Measurements from ENCODE around the gene LCMT2. TPM values are rescaled to one million over a fixed set of nuclear protein-coding genes. Genes with fewer than 3 reads are reported as not detected.

Gene LCMT2
- total and polyA plus RNA-seq, 10 of the 15 experiments (the other 5 are each of a cell fraction or from before 2014, with no cell fraction given), result 2.1 to 17.2 (median 14.9) TPM

GRCh38 chr15:43330780-43331087 lies 361 bp upstream of the LCMT2 start:
- WGBS (ENCODE audit: insufficient coverage, insufficient replicate concordance, low lambda C conversion rate, missing lambda C conversion rate), result 0% methylated on average over 7 of the region's 7 CpGs
- Histone ChIP-seq H3K27ac (ENCODE audit: control insufficient read depth, insufficient read depth) (peak overlapping the region; percentile 72), H3K36me3 (ENCODE audit: control insufficient read depth in 2 of 2, insufficient read depth in 2 of 2, low read length in 1 of 2) (peaks cover 0 to 11% of the 10 kb centered on the region in 2 experiments; a peak in 2 of 4 replicates), H3K9ac (ENCODE audit: control insufficient read depth, insufficient read depth, low read length) (peak overlapping the region; percentile 81), H2AFZ (ENCODE audit: control insufficient read depth, low read depth, low read length) (peak overlapping the region; percentile 97), H3K79me2 (ENCODE audit: control insufficient read depth, insufficient read depth, low read length) (peaks cover 23% of the 10 kb centered on the region), H3K27me3 (replicated peaks in 1 of 2; ENCODE audit: control insufficient read depth in 2 of 2, insufficient read depth in 2 of 2, low read length in 1 of 2) (no peaks in the 10 kb centered on the region), H4K20me1 (ENCODE audit: control insufficient read depth, insufficient read depth) (no peaks in the 10 kb centered on the region), H3K4me2 (ENCODE audit: control insufficient read depth, insufficient read depth) (peak overlapping the region; percentile 95), H3K9me3 (replicated peaks; ENCODE audit: control insufficient read depth, insufficient read depth, low read length) (no peaks in the 10 kb centered on the region), H3K4me1 (ENCODE audit: control insufficient read depth, insufficient read depth, low read length) (peaks cover 11% of the 10 kb centered on the region), H3K4me3 (peak overlapping the region; percentile 87)
- SMC1A ChIA-PET (ENCODE audit: uncharacterized antibody, unreplicated experiment), result no interaction called here
- RAD21 ChIA-PET (ENCODE audit: unreplicated experiment), result no interaction called here
- intact Hi-C loops (cut with micrococcal nuclease; ENCODE audit: unreplicated experiment) (no loop called here), in situ Hi-C loops (cut with MboI) (no loop called here)
- POLR2A ChIA-PET, result no interaction called here
- FAIRE-seq (no peak), ATAC-seq (peak; percentile 42), DNase-seq (ENCODE audit: low read depth, low spot score) (no peak)
- TSS peak; percentile 91 for BruUV-seq (replicated peaks)
- CTCF ChIA-PET, result interaction anchor here (1.2 to 1.7 kb wide), 2 partner anchors 41 to 105 kb away, joined by 3 to 7 read pairs; no protein-coding TSS in a partner anchor
- TF ChIP-seq IKZF2 (IDR thresholded peaks at IDR 0.05), result peak; percentile 49 to 67; a peak in 2 of 4 replicates
- 0 out of 4 replicates have a peak, but pooled peaks of 1 of the 2 experiments have one; percentile 45 for TF ChIP-seq EP300 (IDR thresholded peaks at IDR 0.05; ENCODE audit: borderline replicate concordance in 1 of 2, control insufficient read depth in 1 of 2, low read depth in 2 of 2, low read length in 2 of 2)
- TF ChIP-seq ZNF274 (IDR thresholded peaks at IDR 0.05; ENCODE audit: insufficient read depth, insufficient read length), result no peak
- 0 out of 2 replicates have a peak, but pooled peaks have one; percentile 3 for TF ChIP-seq CHD2 (IDR thresholded peaks at IDR 0.05; ENCODE audit: borderline replicate concordance, low read depth, low read length)

- SMC1A ChIA-PET (ENCODE audit: uncharacterized antibody, unreplicated experiment), result interaction anchor here (1.4 kb wide), 1 partner anchor 44 kb away, joined by 3 read pairs; no protein-coding TSS in a partner anchor
- peak overlapping the region; percentile 87 for H3K4me3 ChIP-seq
- no peak for DNase-seq (ENCODE audit: low read depth, low spot score)
- POLR2A ChIA-PET, result interaction anchor here (0.6 to 0.8 kb wide), 2 partner anchors 64 to 508 kb away, joined by 3 to 4 read pairs; no protein-coding TSS in a partner anchor
- H3K27ac ChIP-seq (ENCODE audit: control insufficient read depth, insufficient read depth), result peak overlapping the region; percentile 72
- H3K9me3 ChIP-seq (replicated peaks; ENCODE audit: control insufficient read depth, insufficient read depth, low read length), result no peaks in the 10 kb centered on the region
- in situ Hi-C loops (cut with MboI), result no loop called here
- peak overlapping the region; percentile 99 for H3K4me2 ChIP-seq (ENCODE audit: control insufficient read depth, insufficient read depth)
- peak overlapping the region; percentile 55 for H2AFZ ChIP-seq (ENCODE audit: control insufficient read depth, low read depth, low read length)
- BruUV-seq (replicated peaks), result no TSS peak
- WGBS (ENCODE audit: insufficient coverage, insufficient replicate concordance, low lambda C conversion rate, missing lambda C conversion rate), result 45% methylated on average over 38 of the region's 38 CpGs
- peaks cover 11% of the 10 kb centered on the region for H3K4me1 ChIP-seq (ENCODE audit: control insufficient read depth, insufficient read depth, low read length)
- intact Hi-C loops (cut with micrococcal nuclease; ENCODE audit: unreplicated experiment), result no loop called here
- peaks cover 23% of the 10 kb centered on the region for H3K79me2 ChIP-seq (ENCODE audit: control insufficient read depth, insufficient read depth, low read length)
- peaks cover 0 to 11% of the 10 kb centered on the region in 2 experiments; a peak in 2 of 4 replicates for H3K36me3 ChIP-seq (ENCODE audit: control insufficient read depth in 2 of 2, insufficient read depth in 2 of 2, low read length in 1 of 2)
- CTCF ChIA-PET, result interaction anchor here (0.7 to 1.0 kb wide), 2 partner anchors 30 to 43 kb away, joined by 3 read pairs; no protein-coding TSS in a partner anchor
- RAD21 ChIA-PET (ENCODE audit: unreplicated experiment), result no interaction called here
- H3K9ac ChIP-seq (ENCODE audit: control insufficient read depth, insufficient read depth, low read length), result peak overlapping the region; percentile 81
- no peaks in the 10 kb centered on the region for H3K27me3 ChIP-seq (replicated peaks in 1 of 2; ENCODE audit: control insufficient read depth in 2 of 2, insufficient read depth in 2 of 2, low read length in 1 of 2)
- TF ChIP-seq ZBTB33 (IDR thresholded peaks at IDR 0.05), result no peak
- TF ChIP-seq MLLT1 (IDR thresholded peaks at IDR 0.05), result peak; percentile 69
- TF ChIP-seq KAT2A (conservative IDR thresholded peaks at IDR 0.05; ENCODE audit: control insufficient read depth, low read depth, low read length), result no peak
- no peak for TF ChIP-seq ZNF384 (IDR thresholded peaks at IDR 0.05; ENCODE audit: borderline replicate concordance, low read depth, low read length)
- no peak for TF ChIP-seq LARP7 (IDR thresholded peaks at IDR 0.05)
- TF ChIP-seq TBL1XR1 (IDR thresholded peaks at IDR 0.05; ENCODE audit: low read depth, low read length), result no peak
- H4K20me1 ChIP-seq (ENCODE audit: control insufficient read depth, insufficient read depth), result no peaks in the 10 kb centered on the region
- no peak for ATAC-seq
- no peak for FAIRE-seq
Observed at GRCh38 chr15:43329217-43329959, 985 bp downstream of the LCMT2 start.

All from GM12878 (cell line).